ENCODE data around the gene NFIC.

The NFIC gene

GRCh38 chr19:3474010-3474409 lies 107.6 kb downstream of the NFIC start:
- no peak for DNase-seq

- DNase-seq, result no peak
Measured at GRCh38 chr19:3474614-3475013, 108.2 kb downstream of the NFIC start.

DNA sequence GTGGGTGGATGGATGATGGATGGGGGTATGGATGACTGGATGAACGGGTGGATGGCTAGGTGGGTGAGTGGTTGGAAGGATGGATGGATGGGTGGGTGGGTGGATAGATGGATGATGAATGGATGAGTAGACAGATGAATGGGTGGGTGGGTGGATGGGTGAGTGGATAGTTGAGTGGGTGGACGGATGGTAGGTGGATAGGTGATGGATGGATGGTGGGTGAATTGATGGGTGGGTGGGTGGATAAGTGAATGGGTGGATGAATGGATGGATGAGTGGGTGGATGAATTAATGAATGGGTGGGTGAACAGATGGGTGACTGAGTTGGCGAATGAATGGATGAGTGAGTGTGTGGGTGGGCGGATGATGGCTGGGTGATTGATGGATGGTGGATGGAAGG lies 109.1 kb downstream of the NFIC start:
- DNase-seq, result no peak

GRCh38 chr19:3476830-3477229 lies 110.4 kb downstream of the NFIC start:
- DNase-seq, result no peak

GRCh38 chr19:3477506-3477905 lies 111.1 kb downstream of the NFIC start:
- no peak for DNase-seq

DNA sequence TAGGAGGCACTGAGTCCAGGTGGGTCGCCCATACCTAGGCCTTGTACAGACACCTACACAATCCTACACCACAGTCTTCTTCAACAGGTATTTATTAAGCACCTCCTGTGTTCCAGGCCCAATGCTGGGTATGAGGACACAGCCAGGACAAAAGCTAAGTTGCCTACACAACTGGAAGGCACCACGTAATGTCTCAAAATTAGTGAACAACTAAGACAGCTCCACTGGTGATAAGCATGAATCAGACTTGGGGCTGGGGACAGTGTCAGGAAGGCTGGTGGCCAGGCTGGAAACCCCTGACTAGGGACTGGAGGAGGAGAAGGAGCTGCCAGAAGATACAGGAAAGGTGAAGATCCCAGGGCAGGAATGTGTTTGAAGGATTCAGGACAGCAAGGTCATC lies 111.6 kb downstream of the NFIC start:
- no peak for DNase-seq

GRCh38 chr19:3478409-3479176 lies 112.2 kb downstream of the NFIC start:
- no peak for DNase-seq

DNA sequence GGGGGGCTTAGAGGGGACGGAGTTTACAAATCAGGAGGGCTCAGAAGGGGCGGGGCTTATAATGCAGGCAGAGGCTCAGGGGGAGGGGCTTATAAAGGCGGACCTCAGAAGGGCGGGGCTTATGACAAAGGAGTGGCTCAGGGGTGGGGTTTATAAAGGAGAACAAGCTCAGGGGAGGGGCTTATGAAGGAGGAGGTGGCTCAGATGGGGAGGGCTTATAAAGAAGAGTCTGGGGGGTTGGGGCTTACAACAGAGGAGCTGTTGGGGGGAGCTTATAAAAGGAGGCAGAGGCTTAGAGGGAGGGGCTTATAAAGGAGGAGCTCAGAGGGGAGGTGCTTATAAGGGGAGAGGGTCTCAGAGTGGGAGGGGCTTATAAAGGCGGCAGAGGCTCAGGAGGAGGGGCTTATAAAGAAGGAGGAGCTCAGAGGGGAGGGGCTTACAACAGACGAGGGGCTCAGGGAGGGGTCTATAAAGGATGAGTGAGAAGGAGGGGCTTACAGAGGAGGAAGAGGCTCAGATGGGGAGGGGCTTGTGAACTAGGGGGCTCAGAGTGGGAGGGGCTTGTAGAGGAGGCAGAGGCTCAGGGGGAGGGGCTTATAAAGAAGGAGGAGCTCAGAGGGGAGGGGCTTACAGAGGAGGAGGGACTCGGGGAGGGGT lies 112.9 kb downstream of the NFIC start:
- no peak for DNase-seq

DNA sequence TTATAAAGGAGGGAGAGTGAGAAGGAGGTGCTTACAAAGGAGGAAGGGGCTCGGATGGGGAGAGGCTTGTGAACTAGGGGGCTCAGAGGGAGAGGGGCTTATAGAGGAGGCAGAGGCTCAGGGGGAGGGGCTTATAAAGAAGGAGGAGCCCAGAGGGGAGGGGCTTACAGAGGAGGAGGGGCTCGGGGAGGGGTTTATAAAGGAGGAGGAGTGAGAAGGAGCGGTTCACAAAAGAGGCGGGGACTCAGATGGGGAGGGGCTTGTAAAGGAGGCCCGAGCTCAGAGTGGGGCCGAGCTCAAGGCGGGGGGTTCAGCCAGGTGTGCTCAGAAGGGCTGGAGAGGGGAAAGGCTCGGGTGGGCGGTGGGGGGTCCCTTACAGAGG lies 113.4 kb downstream of the NFIC start:
- DNase-seq, result no peak

DNA sequence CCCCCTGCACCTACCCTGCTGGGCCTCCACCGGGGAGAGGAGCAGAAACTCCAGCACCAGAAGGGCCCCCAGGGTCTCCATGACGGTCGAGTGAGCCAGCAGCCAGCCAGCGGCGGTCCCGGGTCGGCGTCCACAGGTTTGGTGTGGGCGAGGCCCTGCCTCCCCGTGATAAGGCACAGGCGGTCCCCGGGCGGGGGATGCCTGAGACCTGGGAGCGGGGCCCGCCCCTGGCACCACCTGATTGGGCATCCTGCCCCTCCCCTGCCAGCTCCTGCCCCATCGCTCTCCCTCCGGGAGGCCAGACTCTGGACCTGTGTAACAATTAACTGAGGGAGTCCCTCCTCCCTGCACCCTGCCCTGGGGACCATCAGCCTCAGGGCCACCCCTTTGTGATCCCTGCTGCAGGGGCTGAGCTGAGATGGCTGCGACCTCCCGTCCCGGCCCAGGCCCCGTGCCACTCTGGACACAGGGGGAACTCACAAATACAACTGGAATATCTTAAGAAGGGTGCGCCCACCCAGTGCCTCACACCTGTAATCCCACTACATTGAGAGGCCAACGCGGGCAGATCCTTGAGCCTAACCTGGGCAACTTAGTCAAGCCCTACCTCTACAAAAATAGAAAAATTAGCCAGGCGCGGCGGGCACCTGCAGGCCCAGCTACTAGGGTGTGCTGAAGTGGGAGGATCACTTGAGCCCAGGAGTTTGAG lies 114.2 kb downstream of the NFIC start, which contains the start of gene SMIM24:
SMIM24 (minus strand) TSS at position 143 of the 709 bp plus-strand sequence; CDS start at position 81, 62 bp downstream.
- DNase-seq, result no peak

DNA sequence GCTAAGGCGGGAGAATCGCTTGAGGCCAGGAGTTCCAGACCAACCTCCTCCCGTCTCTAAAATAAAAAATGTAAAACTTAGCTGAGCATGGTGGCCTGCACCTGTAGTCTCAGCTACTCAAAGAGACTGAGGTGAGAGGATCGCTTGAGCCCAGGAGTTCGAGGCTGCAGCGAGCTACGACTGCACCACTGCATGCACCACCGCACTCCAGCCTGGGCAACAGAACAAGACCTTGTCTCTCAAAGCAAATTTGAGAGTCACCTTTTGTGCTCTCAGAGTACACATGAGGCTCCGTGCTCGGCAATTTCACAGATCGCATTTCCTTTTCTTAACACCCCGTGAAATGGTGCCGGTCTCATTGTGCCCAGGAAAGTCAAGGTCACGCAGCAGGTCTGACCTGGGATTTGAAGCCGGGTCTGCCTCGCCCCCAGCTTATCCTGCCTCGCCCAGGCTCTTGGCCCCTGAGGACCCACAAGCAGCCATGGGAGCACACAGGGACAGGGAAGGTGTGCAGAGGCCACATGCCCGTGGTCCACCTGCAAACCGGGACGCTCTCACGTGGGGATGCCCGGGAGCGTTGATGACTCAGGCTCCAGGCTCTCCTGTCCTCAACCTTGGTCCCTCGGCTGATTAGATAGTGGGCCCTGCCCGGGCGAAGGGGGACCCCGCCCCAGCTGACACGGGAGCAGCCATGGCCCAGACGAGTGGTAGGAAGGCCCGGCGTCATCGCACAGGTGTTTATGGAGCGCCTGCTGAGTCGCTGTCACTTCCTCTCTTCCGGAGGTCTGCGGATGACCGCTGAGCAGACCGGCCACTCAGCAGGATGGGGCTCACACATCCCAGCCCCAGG lies 115.1 kb downstream of the NFIC start:
- DNase-seq, result no peak

GRCh38 chr19:3482507-3483225 lies 116.3 kb downstream of the NFIC start:
- no peak for DNase-seq

DNA sequence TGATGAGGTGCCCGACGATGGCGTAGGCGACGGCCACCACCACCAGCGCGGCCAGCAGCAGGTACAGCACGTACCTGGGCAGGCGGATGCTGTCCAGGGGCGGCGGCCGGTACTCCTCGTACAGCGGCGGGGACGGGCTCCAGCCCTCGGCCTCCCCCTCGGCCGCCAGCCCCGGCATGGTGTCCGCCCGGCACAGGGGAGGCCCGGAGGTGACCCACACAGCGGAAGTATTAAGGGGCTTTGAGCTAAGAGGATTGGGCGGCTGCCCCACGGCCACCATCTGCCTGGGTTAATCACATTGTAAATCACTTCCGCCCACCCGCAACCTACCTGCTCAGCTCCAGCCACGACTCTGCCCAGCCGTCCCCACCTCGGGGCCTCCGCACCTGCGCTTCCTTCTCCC lies 116.8 kb downstream of the NFIC start, which contains the start of gene SMIM44:
SMIM44 (minus strand) TSS at position 216 of the 403 bp plus-strand sequence; CDS start at position 178, 38 bp downstream.
- DNase-seq, result no peak

GRCh38 chr19:3491396-3492119 lies 125.2 kb downstream of the NFIC start:
- DNase-seq, result no peak

GRCh38 chr19:3492131-3492839 lies 125.9 kb downstream of the NFIC start:
- DNase-seq, result no peak

- DNase-seq, result no peak
Measured at GRCh38 chr19:3492919-3493318, 126.5 kb downstream of the NFIC start.

- DNase-seq, result no peak
Measured at GRCh38 chr19:3493651-3494050, 127.3 kb downstream of the NFIC start.

- no peak for DNase-seq
Measured at GRCh38 chr19:3494051-3494450, 127.7 kb downstream of the NFIC start.

DNA sequence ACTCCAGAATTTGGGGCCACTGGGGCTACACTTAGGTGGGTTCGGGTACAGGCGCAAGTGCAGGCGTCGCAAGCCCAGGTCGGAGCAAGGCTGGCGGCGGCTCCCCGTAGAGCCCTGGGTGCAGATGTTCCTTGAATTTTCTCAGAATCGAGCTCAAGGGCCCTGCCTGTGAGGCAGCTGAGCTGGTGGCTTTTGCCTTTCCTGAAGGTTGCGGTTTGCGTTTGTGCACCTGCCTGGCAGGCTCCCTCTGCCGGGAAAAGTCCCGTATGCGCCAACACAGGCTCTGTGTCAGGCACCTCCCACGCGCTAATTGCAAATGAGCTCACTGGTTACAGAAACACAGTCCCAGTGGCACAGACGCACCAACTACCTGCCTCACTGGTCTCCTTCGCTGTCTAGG lies 128.2 kb downstream of the NFIC start:
- DNase-seq, result no peak

DNA sequence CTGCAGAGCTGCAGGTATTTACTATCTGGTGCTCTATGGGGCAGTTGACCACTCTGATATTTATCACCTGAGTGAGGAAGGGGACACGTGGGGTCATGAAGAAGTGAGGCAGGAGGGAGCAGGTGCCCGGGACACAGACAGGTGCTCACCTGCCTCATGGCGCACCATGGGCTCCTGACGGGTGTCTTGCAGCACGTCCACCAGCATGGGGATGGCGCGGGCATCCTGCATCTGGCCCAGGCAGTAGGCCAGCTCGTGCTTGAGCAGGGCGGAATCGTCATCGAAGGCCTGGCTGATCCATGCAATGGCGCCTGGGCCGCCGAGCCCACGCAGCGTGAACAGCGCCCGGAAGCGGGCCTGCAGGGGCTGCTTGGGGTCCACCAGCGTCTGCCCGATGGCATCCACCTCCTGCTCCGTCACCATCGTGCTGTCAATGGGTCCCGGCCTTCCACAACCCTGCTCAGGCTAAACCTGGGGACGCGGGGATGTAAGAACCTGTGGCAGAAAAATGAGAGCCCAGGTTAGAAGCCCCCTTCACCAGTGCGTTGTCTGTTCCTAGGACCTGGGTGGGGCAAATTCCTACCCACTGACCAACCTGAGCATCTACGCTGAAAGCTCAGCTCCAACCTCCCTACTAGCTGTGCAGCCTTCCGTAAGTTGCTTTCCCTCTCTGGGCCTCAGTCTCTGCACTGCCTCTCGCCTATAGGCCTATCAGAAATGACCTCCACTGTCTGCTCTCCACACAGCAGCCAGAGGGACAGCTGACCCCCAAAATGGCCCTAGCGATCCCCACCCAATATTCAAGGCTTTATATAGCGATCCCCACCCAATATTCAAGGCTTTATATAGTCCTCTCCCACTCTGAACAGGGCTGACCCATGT lies 130.2 kb downstream of the NFIC start:
- no peak for DNase-seq

Data from NCI-H446 treated with DMSO at 0.1 percent for 48 hours (cell line).